Calu3 (cell line): Measurements from ENCODE around the gene LBX2. TPM values are rescaled to one million over a fixed set of nuclear protein-coding genes. Genes with fewer than 3 reads are reported as not detected.

Source experiments
- Bru-seq: library from RNA; stranded (reverse); fragments of 400-500 nt; gene quantifications from one replicate; lab custom pipeline; 2021; lab: Mats Ljungman, UMichigan
- BruChase-seq, 2 experiments: library from RNA; stranded (reverse); fragments of 400-500 nt; gene quantifications; one replicate each; lab custom pipeline; 2021; lab: Mats Ljungman, UMichigan
- BruUV-seq: library from RNA; stranded (reverse); fragments of 400-500 nt; replicated peaks from 2 replicates; lab custom pipeline; 2021; lab: Mats Ljungman, UMichigan
- CTCF ChIA-PET: fragments of 300-600 bp; sonication (Branson Sonifier 250); formaldehyde crosslinking; loops from one replicate; lab custom pipeline; 2022; ENCODE audit warnings: antibody characterized with exemption; lab: Charles Lee
- DNase-seq: peaks from one replicate; pipeline ENCODE4 v3.0.0; 2022
- H3K27ac Mint-ChIP-seq: one replicate; pipeline ENCODE4 v1.8.0; 2022; ENCODE audit warnings: mixed read lengths; ENCODE audit not compliant: unreplicated experiment
- H3K27me3 Mint-ChIP-seq: one replicate; pipeline ENCODE4 v1.8.0; 2022; ENCODE audit warnings: mixed read lengths; ENCODE audit not compliant: unreplicated experiment
- H3K36me3 Mint-ChIP-seq: one replicate; pipeline ENCODE4 v1.8.0; 2022; ENCODE audit warnings: mild to moderate bottlenecking, moderate library complexity, mixed read lengths; ENCODE audit not compliant: insufficient read depth, unreplicated experiment
- H3K4me1 Mint-ChIP-seq: one replicate; pipeline ENCODE4 v1.8.0; 2022; ENCODE audit warnings: mild to moderate bottlenecking, low read depth, mixed read lengths; ENCODE audit not compliant: unreplicated experiment
- H3K4me3 Mint-ChIP-seq: one replicate; pipeline ENCODE4 v1.8.0; 2022; ENCODE audit warnings: mild to moderate bottlenecking, low read depth, moderate library complexity, mixed read lengths; ENCODE audit not compliant: unreplicated experiment
- H3K9me3 Mint-ChIP-seq: one replicate; pipeline ENCODE4 v1.8.0; 2022; ENCODE audit warnings: low read depth, mixed read lengths; ENCODE audit not compliant: unreplicated experiment
- CTCF ChIP-seq: fragments of 200-600 bp; IDR thresholded peaks from one replicate; pipeline ENCODE4 v1.8.0; 2022; ENCODE audit warnings: antibody characterized with exemption; ENCODE audit not compliant: unreplicated experiment
- intact Hi-C: fragments of 100-400 bp; cut with micrococcal nuclease; formaldehyde crosslinking; loops from one replicate; pipeline ENCODE4 v1.10.0; 2022; ENCODE audit not compliant: unreplicated experiment
- long read RNA-seq: library from polyadenylated mRNA; stranded (forward); transcript quantifications from one replicate; pipeline ENCODE4 v2.0.0, GENCODE V29; 2022
- total RNA-seq: library from RNA; stranded (reverse); gene quantifications from 2 replicates; pipeline ENCODE4 v1.2.3, GENCODE V29; 2022

Gene LBX2, protein sequence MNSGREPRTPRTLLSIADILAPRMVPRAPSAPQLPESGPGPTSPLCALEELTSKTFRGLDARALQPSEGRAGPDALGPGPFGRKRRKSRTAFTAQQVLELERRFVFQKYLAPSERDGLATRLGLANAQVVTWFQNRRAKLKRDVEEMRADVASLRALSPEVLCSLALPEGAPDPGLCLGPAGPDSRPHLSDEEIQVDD
- 3.0 and 3.5 TPM in 2 replicates for total RNA-seq
- percentile 36 among the genes with signal in this experiment for Bru-seq, nascent RNA
- percentile 44 among the genes with signal in this experiment for BruChase-seq, experiment 1, labeled RNA remaining after a 6-hour chase
- BruChase-seq, experiment 2, labeled RNA remaining after a 2-hour chase: percentile 38 among the genes with signal in this experiment
- long read RNA-seq, partial matches to known transcripts: 0 of 5 reads
- long read RNA-seq, other reads (novel, unspliced or antisense): 5 of 5 reads

- no peak for TF ChIP-seq CTCF
- Mint-ChIP-seq H3K4me3 (peak within 1 kb of the TSS; percentile 58), H3K27ac (peak within 1 kb of the TSS; percentile 33), H3K27me3 (peaks cover 15% of the 10 kb centered on the region), H3K36me3 (peaks cover 50% of the 10 kb centered on the region), H3K4me1 (peaks cover 31% of the 10 kb centered on the region), H3K9me3 (no peaks in the 10 kb centered on the region)
- no peak for DNase-seq
- BruUV-seq: no TSS peak
- CTCF ChIA-PET: interaction anchor here (0.6 kb wide), 1 partner anchor 33 kb away, joined by 4 read pairs; no protein-coding TSS in a partner anchor
- intact Hi-C loops: no loop called here
Measured at GRCh38 chr2:74499267-74499939, at the start of gene LBX2. Gene LBX2 (minus strand): TSS chr2:74499603. CDS start chr2:74499537, 66 bp downstream.

DNA sequence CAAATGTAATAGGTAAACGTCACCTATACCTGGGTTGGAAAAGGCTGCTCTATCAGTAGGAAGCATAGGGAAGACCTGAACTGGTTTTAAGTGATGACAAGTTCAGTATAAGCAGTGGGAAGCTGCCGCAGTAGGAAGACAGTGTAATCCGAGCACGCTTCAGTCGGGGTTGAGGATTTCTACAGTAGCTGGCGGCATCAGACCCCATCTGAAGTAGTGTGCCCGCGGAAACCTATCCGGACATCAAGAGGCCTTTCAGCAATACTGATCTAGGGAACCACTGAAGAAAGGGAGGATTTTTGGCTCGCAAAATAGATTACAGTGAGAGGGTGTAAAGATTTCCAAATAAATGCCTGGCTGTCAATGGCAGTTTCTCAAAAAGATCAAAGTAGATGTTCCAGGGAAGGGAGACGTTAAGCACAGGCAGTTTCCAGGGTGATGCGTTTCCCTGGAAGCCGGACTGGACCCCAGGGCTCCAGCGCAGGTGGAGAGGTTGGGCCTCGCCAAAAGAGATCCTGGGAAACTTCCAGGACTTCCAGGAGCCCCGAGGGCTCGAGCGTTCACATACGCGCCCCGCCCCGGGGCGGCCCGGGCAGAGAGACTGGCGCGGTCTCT lies 49.0 kb upstream of the LBX2 start:
- H3K4me1 Mint-ChIP-seq: peaks cover 27% of the 10 kb centered on the region
- intact Hi-C loops: no loop called here
- DNase-seq: no peak
- BruUV-seq: no TSS peak
- H3K4me3 Mint-ChIP-seq: peak overlapping the region; percentile 70
- no peak overlapping the region for H3K27ac Mint-ChIP-seq
- no peaks in the 10 kb centered on the region for H3K9me3 Mint-ChIP-seq
- TF ChIP-seq CTCF: no peak
- H3K27me3 Mint-ChIP-seq: no peaks in the 10 kb centered on the region
- peaks cover 11% of the 10 kb centered on the region for H3K36me3 Mint-ChIP-seq
- CTCF ChIA-PET: interaction anchor here (0.5 kb wide), 1 partner anchor 702 kb away, joined by 4 read pairs; no protein-coding TSS in a partner anchor

DNA sequence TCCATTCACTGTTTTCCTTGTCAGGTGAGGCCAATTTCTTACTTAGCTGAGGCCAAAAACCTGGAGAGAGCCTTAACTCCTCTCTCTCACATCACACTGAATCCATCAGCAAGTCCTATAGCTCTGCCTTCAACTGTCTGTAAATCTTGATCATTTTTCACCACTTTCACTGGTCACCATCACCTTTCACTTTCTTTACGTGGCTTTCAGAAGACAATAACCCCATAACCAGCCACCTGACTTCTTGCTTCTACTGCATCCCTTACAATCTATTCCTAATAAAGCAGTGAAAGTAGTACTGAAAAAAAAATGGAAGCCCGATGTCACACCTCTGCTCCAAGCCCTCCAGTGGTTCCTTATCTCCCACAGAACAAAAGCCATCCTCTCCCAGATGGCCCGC lies 46.6 kb upstream of the LBX2 start:
- Mint-ChIP-seq H3K4me3 (no peak overlapping the region), H3K36me3 (peaks cover 10% of the 10 kb centered on the region), H3K27me3 (no peaks in the 10 kb centered on the region), H3K9me3 (no peaks in the 10 kb centered on the region), H3K27ac (no peak overlapping the region), H3K4me1 (peaks cover 9% of the 10 kb centered on the region)
- CTCF ChIA-PET: no interaction called here
- TF ChIP-seq CTCF: no peak
- no peak for DNase-seq
- BruUV-seq: no TSS peak
- intact Hi-C loops: no loop called here

DNA sequence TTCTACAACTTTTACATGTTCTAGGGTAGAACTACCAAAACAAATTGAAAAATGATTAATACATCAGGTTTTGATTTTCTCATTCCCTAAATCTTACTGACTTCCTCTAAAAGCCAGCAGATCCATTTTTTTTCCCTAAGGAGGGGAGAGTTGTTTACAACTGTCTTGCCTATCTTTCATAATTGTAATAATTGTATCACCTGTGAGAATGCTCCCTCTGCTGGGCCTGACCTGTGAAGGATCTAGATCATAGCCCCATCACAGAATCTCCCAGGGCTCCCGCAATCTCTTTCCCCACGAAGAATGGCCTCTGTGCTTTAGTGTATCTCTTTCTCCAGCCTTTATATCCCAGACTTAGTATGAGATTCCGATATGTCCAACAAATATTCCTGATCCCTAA lies 45.2 kb upstream of the LBX2 start:
- intact Hi-C loops: loop anchor here (2.0 kb wide), 1 partner anchor 42 kb away; no protein-coding TSS in a partner anchor
- CTCF ChIA-PET: no interaction called here
- Mint-ChIP-seq H3K9me3 (no peaks in the 10 kb centered on the region), H3K36me3 (peaks cover 7% of the 10 kb centered on the region), H3K4me3 (no peak overlapping the region), H3K27ac (no peak overlapping the region), H3K4me1 (peaks cover 4% of the 10 kb centered on the region), H3K27me3 (no peaks in the 10 kb centered on the region)
- no peak for DNase-seq
- no TSS peak for BruUV-seq
- TF ChIP-seq CTCF: peak; percentile 27
